PFSK-1 (cell line): ENCODE data around the gene TMEM248.

Source experiments
- FOXP2 ChIP-seq: optimal IDR thresholded peaks from 2 replicates; pipeline ENCODE3; 2011; ENCODE audit warnings: borderline replicate concordance, control low read depth, inconsistent platforms; ENCODE audit not compliant: insufficient read depth; ENCODE audit errors: extremely low read length, extremely low read depth
- POLR2AphosphoS5 ChIP-seq: IDR thresholded peaks from 2 replicates; pipeline ENCODE4 v1.6.1; 2012; ENCODE audit warnings: low read depth, mild to moderate bottlenecking, control low read depth, low read length, moderate library complexity
- REST ChIP-seq, 2 experiments: IDR thresholded peaks; 2 replicates each; pipeline versions ENCODE4 v1.6.1 to v1.8.0; 2011 to 2012; ENCODE audit warnings: low read depth in 2 of 2, low read length in 2 of 2, control low read depth in 1 of 2, inconsistent platforms in 1 of 2, mild to moderate bottlenecking in 1 of 2, moderate library complexity in 1 of 2; ENCODE audit not compliant: insufficient read depth in 1 of 2
- SIN3A ChIP-seq: IDR thresholded peaks from 2 replicates; pipeline ENCODE4 v1.6.1; 2012; ENCODE audit warnings: mild to moderate bottlenecking, low read length, moderate library complexity, borderline replicate concordance; ENCODE audit not compliant: insufficient read depth
- TAF1 ChIP-seq: IDR thresholded peaks from 2 replicates; pipeline ENCODE4 v1.6.1; 2012; ENCODE audit warnings: low read length, control low read depth, borderline replicate concordance; ENCODE audit not compliant: insufficient read depth

Gene TMEM248

GRCh38 chr7:66883716-66884115, 37.3 kb upstream of the TMEM248 start:
- TF ChIP-seq POLR2AphosphoS5, result no peak
- TF ChIP-seq TAF1, result no peak
- no peak for TF ChIP-seq FOXP2
- TF ChIP-seq SIN3A, result no peak
- TF ChIP-seq REST (IDR thresholded peaks at IDR 0.05; ENCODE audit: insufficient read depth in 1 of 2, low read depth in 2 of 2, low read length in 2 of 2), result no peak

- TF ChIP-seq POLR2AphosphoS5, result no peak
- no peak for TF ChIP-seq SIN3A
Observed at GRCh38 chr7:66886152-66886551, 34.9 kb upstream of the TMEM248 start.

GRCh38 chr7:66894463-66895080, 26.5 kb upstream of the TMEM248 start:
- TF ChIP-seq REST (IDR thresholded peaks at IDR 0.05; ENCODE audit: insufficient read depth in 1 of 2, low read depth in 2 of 2, low read length in 2 of 2) (peak; percentile 84 to 94), POLR2AphosphoS5 (no peak)

- TF ChIP-seq POLR2AphosphoS5 (no peak), REST (IDR thresholded peaks at IDR 0.05; ENCODE audit: insufficient read depth in 1 of 2, low read depth in 2 of 2, low read length in 2 of 2) (no peak), TAF1 (no peak), SIN3A (no peak), FOXP2 (no peak)
Observed at GRCh38 chr7:66896441-66896840, 24.6 kb upstream of the TMEM248 start.

- no peak for TF ChIP-seq TAF1
- no peak for TF ChIP-seq FOXP2
- no peak for TF ChIP-seq SIN3A
- no peak for TF ChIP-seq POLR2AphosphoS5
- TF ChIP-seq REST (IDR thresholded peaks at IDR 0.05; ENCODE audit: insufficient read depth in 1 of 2, low read depth in 2 of 2, low read length in 2 of 2), result no peak
Observed at GRCh38 chr7:66899552-66900280, 21.3 kb upstream of the TMEM248 start.
